Stimulated activated CD4-positive, alpha-beta T cell treated with anti-CD3 and anti-CD28 coated beads, Interleukin-2, amount 100 ng/mL, for 24 hours (primary cell): ENCODE results near the gene SPAG7.

Experiments used
- DNase-seq, 2 donors: peaks; one replicate each; pipeline ENCODE4 v3.0.0-alpha.2; 2020

Gene SPAG7

GRCh38 chr17:4949321-4950074, 18.1 kb downstream of the SPAG7 start:
- DNase-seq: peak; percentile 78 to 85

DNA sequence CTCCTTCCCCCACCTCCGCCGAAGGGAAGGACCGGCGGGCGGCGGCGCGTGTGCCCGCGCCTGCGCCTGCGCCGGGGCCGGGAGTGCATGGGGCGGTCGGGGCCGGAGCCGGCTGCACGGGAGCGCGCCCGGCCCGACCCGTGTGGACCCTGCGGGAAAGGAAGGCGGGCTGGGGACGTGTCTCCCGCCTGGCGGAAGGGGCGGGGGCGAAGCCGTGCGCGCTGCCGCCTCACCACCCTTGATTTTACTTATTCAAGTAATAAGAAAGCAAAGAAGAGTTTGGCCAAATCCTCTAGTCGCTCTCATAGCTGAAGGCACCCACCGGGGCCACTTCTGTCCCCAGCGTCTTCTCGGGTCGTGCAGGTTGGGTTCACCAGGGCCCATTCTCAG, 18.7 kb downstream of the SPAG7 start:
- peak; percentile 78 to 80 for DNase-seq

GRCh38 chr17:4948166-4948930, 19.3 kb downstream of the SPAG7 start, which contains the start of gene PFN1:
Gene PFN1 (minus strand): TSS chr17:4948530. CDS start chr17:4948394, 136 bp downstream.
- peak; percentile 92 for DNase-seq

DNA sequence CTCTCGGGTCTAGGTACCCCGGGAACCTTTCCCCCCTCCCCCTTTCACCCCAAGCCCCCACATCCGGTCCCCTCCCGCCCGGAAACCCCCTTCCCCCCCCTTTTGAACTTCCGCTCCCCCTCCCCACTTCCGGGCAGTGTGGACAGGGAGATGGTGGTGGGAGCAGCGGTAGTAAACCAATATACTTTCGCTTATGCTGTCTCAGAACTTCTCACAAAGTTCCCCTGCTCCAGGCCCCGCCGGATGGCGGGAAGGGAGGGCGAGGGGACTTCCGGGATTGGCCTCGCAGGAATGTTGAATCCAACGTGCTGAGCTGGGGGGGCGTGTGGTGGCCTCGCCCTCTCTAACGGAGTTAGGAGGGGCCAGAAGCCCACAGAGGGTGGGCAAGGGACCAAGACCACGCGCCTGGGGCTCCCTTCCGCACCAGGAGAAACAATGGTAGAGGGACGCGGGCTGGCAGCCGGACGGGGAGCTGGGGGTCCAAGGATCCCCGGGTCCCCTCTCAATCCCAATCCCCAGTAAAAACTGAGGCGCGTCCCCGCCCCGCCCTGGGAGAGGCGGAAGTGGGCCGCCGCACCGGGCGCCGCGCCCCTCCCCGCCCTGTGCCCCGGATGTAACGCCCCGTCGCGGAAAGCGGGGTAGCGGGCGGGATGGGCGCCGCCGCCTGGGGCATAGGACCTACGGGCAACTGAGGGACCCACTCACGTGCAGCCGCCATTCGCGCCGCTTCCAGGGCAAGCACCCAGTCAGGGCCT, 20.0 kb downstream of the SPAG7 start:
- peak; percentile 73 to 75 for DNase-seq

DNA sequence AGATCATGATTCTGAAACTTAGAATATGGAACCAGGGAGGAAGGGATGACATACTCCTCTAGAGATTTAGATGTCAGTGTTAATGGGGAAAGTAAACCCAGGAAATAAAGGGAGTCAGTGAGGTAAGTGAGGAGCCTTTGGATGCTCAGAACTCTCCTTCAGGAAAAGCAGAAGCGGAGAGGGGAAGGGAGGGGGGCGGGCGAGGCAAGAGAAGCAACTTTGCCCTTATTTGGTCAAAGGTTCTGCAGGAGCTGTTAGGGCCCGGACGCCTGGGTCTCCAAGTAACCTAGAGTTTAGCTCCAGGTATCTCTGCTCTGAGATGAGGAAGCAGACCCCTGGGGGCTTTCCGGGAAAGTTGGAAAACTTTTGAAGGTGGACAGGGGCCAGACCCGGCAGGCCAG, 20.6 kb downstream of the SPAG7 start:
- DNase-seq: no peak

DNA sequence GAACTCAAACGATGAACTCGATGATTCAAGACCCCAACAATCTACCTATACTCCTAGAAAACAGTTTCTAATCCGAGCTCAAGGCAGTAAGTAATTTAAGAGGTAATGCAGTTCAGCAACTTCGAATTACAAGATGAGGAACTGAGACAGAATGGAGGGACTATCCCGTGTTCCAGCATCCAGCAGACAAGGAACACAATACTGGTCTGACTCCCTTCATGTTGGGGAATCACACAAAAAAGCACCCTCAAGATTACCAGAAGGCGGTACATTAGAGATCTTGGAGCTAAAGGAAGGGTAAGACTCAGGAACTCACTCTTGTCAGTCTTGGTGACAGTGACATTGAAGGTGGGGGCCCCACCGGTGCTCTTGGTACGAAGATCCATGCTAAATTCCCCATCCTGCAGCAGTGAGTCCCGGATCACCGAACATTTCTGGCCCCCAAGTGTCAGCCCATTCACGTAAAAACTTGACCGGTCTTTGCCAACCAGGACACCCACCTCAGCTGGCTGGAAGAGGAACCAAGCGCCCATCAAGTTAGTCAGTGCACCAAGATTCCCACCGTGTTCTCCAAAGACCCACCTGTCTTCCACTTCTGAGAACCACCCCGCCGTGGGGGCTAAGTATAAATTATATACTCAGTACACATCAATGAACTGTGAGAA, 21.2 kb downstream of the SPAG7 start:
- no peak for DNase-seq

- DNase-seq: no peak
Observed at GRCh38 chr17:4945944-4946280, 21.7 kb downstream of the SPAG7 start.

DNA sequence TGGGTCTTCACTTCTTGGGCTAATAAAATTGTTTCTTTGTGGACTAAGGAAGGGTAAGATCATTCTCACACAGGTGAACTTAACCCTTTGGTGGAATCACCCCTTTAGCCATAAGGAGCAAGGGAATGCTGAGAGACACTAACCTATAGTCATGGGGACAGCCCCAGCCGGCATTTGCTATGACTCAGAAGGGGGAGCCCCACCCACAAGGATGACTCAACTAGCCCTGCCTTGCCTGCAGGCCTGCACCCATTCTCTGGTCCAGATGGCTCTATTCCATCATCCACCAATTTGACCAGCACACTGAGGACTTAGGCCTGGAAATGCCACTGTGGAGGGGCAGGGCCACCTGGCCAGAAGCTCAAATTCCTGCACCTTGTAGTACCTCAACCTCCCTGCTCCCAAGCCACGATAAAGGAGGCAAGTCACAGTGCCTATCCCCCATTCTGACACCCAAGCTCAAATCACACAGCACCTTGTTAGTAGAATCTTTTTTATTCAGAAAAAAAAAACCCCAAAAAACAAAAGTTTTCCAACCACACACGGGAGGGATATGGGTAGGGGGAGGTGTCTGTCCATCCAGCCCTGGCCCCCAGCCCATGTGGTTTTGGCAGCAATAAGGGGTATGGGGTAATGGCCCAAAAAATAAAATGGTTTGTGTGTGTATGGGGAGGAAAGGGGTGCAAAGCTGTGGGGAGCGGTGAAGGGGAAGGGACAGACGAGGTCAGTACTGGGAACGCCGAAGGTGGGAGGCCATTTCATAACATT, 22.3 kb downstream of the SPAG7 start:
- DNase-seq: peak; percentile 87 to 90

DNA sequence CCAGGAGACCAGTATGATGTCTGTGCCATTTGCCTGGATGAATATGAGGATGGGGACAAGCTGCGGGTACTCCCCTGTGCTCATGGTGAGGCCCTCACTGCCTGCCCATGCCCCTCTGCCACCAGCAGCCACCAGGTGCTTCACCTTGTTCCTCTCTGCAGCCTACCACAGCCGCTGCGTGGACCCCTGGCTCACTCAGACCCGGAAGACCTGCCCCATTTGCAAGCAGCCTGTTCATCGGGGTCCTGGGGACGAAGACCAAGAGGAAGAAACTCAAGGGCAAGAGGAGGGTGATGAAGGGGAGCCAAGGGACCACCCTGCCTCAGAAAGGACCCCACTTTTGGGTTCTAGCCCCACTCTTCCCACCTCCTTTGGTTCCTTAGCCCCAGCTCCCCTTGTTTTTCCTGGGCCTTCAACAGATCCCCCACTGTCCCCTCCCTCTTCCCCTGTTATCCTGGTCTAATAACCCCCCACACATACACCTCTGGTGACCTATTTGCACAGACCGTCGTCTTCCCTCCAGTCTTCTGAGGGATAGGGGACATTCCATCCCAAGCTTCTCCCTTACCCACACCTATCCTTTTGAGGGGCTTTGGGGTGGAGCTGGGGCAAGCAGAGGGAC, 23.0 kb downstream of the SPAG7 start:
- DNase-seq: peak in 1 of 2 donors; percentile 55

- DNase-seq: peak in 1 of 2 donors; percentile 60
Observed at GRCh38 chr17:4944163-4944553, 23.5 kb downstream of the SPAG7 start.

DNA sequence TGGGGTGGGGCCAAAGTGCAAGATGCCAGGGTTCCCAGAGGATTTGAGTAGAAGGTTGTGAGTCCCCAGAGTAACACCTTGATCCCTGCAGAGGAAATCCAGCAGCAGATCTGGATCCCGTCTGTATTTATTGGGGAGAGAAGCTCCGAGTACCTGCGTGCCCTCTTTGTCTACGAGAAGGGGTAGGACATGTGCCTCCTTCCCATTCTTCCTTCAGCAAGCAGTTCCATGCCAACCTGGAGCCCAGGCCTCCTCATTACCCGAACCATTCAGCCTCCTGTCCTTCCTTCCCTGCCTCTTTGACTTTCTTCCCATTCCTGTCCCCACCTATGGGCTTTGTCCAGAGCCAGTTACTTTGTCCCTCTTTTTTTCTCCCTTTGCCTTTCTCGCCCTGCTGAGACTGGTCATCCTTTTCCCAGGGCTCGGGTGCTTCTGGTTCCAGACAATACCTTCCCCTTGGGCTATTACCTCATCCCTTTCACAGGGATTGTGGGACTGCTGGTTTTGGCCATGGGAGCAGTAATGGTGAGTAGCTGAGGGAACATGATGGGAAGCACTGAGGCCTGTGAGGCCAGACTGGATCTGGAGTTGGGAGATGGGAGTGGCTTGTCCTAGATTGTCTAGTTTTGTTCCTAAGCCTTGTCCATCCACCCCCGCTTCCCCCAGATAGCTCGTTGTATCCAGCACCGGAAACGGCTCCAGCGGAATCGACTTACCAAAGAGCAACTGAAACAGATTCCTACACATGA, 24.7 kb downstream of the SPAG7 start:
- no peak for DNase-seq

DNA sequence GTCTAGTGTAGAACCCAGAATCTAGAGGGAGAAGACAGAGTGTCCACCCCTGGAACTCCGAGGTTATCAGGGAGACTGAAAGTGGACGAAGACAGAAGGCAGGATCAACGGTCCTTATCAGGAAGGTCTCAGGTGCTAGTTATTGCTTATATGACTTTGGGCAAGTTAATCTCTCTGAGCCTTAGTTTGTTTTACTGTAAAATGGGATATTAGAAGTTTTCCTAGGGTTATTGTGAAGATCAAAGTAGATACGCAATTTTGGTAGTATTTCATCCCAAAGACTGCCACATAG, 26.4 kb downstream of the SPAG7 start:
- no peak for DNase-seq

- DNase-seq: peak; percentile 52 to 53
Observed at GRCh38 chr17:4940555-4941318, 26.9 kb downstream of the SPAG7 start.

GRCh38 chr17:4939796-4940554, 27.6 kb downstream of the SPAG7 start, which contains the start of the genes RNF167 and SLC25A11:
Gene RNF167 (plus strand): TSS chr17:4940268. CDS start chr17:4940910, 642 bp downstream.
Gene SLC25A11 (minus strand): TSS chr17:4940046. CDS start chr17:4939910, 136 bp downstream.
- DNase-seq: peak; percentile 92 to 95

DNA sequence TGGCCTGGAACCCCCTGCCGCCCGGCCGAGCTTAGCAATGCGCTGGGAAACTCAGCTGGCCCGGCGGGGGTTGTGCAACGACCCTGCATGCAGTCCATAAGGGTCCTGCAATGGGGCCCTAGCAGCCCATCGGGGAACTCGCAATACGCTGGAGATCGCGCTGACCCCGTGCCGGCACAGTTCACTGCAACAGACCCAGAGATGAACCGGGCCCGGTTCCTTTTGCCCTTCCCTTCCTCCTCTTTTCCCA, 28.1 kb downstream of the SPAG7 start:
- no peak for DNase-seq

GRCh38 chr17:4938688-4939545, 28.7 kb downstream of the SPAG7 start:
- no peak for DNase-seq

- no peak for DNase-seq
Observed at GRCh38 chr17:4938069-4938491, 29.5 kb downstream of the SPAG7 start.

DNA sequence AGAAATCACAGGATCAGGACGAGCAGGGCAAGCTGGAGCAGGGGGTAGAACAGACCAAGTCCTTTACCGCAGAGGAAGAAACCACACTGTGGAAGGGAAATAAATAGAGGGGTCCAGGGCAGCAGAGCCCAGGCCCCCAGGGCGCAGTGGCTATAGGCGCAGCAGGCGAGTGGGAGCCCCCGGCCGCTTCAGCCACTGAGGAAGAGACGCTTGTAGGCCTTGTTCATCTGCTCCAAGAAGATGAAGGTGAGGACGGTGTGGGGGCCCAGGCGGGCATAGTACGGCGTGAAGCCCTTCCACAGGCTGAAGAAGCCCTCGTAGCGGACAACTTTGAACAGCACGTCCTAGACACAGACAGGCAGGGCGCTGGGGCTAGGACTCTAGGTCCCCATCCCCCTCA, 30.1 kb downstream of the SPAG7 start:
- DNase-seq: no peak

GRCh38 chr17:4936436-4936835, 31.2 kb downstream of the SPAG7 start:
- DNase-seq: no peak
